H1 (cell line): ENCODE measurements around the gene CDC123. TPM values are rescaled to one million over a fixed set of nuclear protein-coding genes. Genes with fewer than 3 reads are reported as not detected.

Experiments used
- CTCF ChIA-PET: fragments of 300-600 bp; sonication (Branson Sonifier 250); formaldehyde crosslinking; loops from one replicate; lab custom pipeline; 2021; ENCODE audit not compliant: partially characterized antibody; lab: Charles Lee
- POLR2A ChIA-PET: fragments of 300-600 bp; sonication (Branson Sonifier 250); formaldehyde crosslinking; loops from one replicate; lab custom pipeline; 2021; ENCODE audit warnings: inconsistent platforms; ENCODE audit not compliant: partially characterized antibody; lab: Charles Lee
- DNase-seq, 2 experiments: peaks; one replicate each; pipeline versions ENCODE4 v3.0.0 to v3.0.0-alpha.2; 2010 to 2022; ENCODE audit warnings: low spot score in 2 of 2, low read depth in 1 of 2, mixed read lengths in 1 of 2
- FAIRE-seq: peaks from 2 replicates; lab custom pipeline; 2011; peaks lifted over from hg19 to GRCh38; lab: Jason Lieb, UNC
- H2AFZ ChIP-seq: 2 replicates; pipeline ENCODE4 v1.8.1; 2012; ENCODE audit warnings: low read length, inconsistent platforms
- H2AK5ac ChIP-seq: 2 replicates; pipeline ENCODE4 v1.6.1; 2013; ENCODE audit warnings: low read depth, low read length
- H2BK120ac ChIP-seq: replicated peaks from 2 replicates; pipeline ENCODE3; 2013; ENCODE audit warnings: low read depth, low read length, inconsistent platforms
- H2BK12ac ChIP-seq: 2 replicates; pipeline ENCODE4 v1.6.1; 2013; ENCODE audit warnings: low read depth, low read length
- H2BK15ac ChIP-seq: 2 replicates; pipeline ENCODE4 v1.6.1; 2013; ENCODE audit warnings: low read length
- H2BK20ac ChIP-seq: 2 replicates; pipeline ENCODE4 v1.6.1; 2013; ENCODE audit warnings: low read length
- H2BK5ac ChIP-seq: 2 replicates; pipeline ENCODE4 v1.6.1; 2013; ENCODE audit warnings: low read depth, low read length
- H3K14ac ChIP-seq: 2 replicates; pipeline ENCODE4 v1.6.1; 2013; ENCODE audit warnings: inconsistent platforms; ENCODE audit not compliant: insufficient read length
- H3K18ac ChIP-seq: 2 replicates; pipeline ENCODE4 v1.6.1; 2013; ENCODE audit warnings: low read length; ENCODE audit errors: extremely low read depth
- H3K23ac ChIP-seq: 2 replicates; pipeline ENCODE4 v1.6.1; 2013; ENCODE audit warnings: inconsistent platforms; ENCODE audit not compliant: insufficient read length
- H3K23me2 ChIP-seq: 2 replicates; pipeline ENCODE4 v1.6.1; 2013; ENCODE audit warnings: low read depth, low read length
- H3K27ac ChIP-seq: 2 replicates; pipeline ENCODE4 v1.6.1; 2011; ENCODE audit warnings: low read depth, low read length, inconsistent platforms
- H3K27me3 ChIP-seq, 4 experiments: replicated peaks in 1 of 4; 1 replicate in 1 of 4; 2 replicates in 3 of 4; pipeline versions ENCODE4 v1.6.1 to v1.8.1; 2011 to 2013; ENCODE audit warnings: low read length in 3 of 4, mild to moderate bottlenecking in 3 of 4, inconsistent platforms in 2 of 4, mixed read lengths in 2 of 4, moderate library complexity in 1 of 4; ENCODE audit not compliant: control insufficient read depth in 3 of 4, insufficient read depth in 3 of 4; ENCODE audit errors: extremely low read depth in 1 of 4
- H3K36me3 ChIP-seq, 4 experiments: 2 replicates each; pipeline versions ENCODE4 v1.6.1 to v1.8.1; 2011 to 2013; ENCODE audit warnings: mild to moderate bottlenecking in 4 of 4, low read length in 3 of 4, moderate library complexity in 2 of 4, control low read depth in 1 of 4, inconsistent platforms in 1 of 4; ENCODE audit not compliant: insufficient read depth in 4 of 4, control insufficient read depth in 2 of 4
- H3K4ac ChIP-seq: replicated peaks from 2 replicates; pipeline ENCODE3; 2013; ENCODE audit warnings: low read length, low read depth, mixed read lengths, inconsistent platforms; ENCODE audit not compliant: insufficient read length
- H3K4me1 ChIP-seq, 4 experiments: replicated peaks in 1 of 4; 1 replicate in 1 of 4; 2 replicates in 3 of 4; pipeline versions ENCODE4 v1.6.1 to v1.8.1; 2011 to 2013; ENCODE audit warnings: low read length in 3 of 4, inconsistent platforms in 2 of 4, mixed read lengths in 1 of 4; ENCODE audit not compliant: insufficient read depth in 4 of 4, control insufficient read depth in 3 of 4
- H3K4me2 ChIP-seq, 2 experiments: 2 replicates each; pipeline versions ENCODE4 v1.6.1 to v1.8.1; 2011 to 2013; ENCODE audit warnings: low read depth in 2 of 2, low read length in 2 of 2, control low read depth in 1 of 2, inconsistent platforms in 1 of 2, mild to moderate bottlenecking in 1 of 2; ENCODE audit not compliant: insufficient read depth in 1 of 2
- H3K4me3 ChIP-seq, 4 experiments: fragments of 200-600, 300-600 bp in 1 of 4; sonication (generic), shearing (Covaris generic), sonication (Bioruptor Twin) in 1 of 4; 2 replicates each; pipeline versions ENCODE4 v1.5.1 to v1.8.1; 2011 to 2016; ENCODE audit warnings: low read length in 4 of 4, low read depth in 3 of 4, control low read depth in 2 of 4, inconsistent platforms in 2 of 4, mild to moderate bottlenecking in 2 of 4, mixed read lengths in 1 of 4, moderate library complexity in 1 of 4; ENCODE audit not compliant: insufficient read depth in 2 of 4; ENCODE audit errors: extremely low read depth in 1 of 4
- H3K56ac ChIP-seq: replicated peaks from 2 replicates; pipeline ENCODE3; 2013; ENCODE audit warnings: low read depth, mild to moderate bottlenecking, mixed read lengths, low read length, inconsistent platforms; ENCODE audit not compliant: insufficient read length
- H3K79me1 ChIP-seq: 2 replicates; pipeline ENCODE4 v1.6.1; 2013; ENCODE audit warnings: low read depth, low read length, control low read depth
- H3K79me2 ChIP-seq, 2 experiments: 2 replicates each; pipeline versions ENCODE4 v1.6.1 to v1.8.1; 2012 to 2013; ENCODE audit warnings: low read length in 2 of 2, mild to moderate bottlenecking in 2 of 2, inconsistent platforms in 1 of 2; ENCODE audit not compliant: insufficient read depth in 2 of 2, control insufficient read depth in 1 of 2
- H3K9ac ChIP-seq, 4 experiments: replicated peaks in 1 of 4; 1 replicate in 1 of 4; 2 replicates in 3 of 4; pipeline versions ENCODE4 v1.6.1 to v1.8.1; 2011 to 2013; ENCODE audit warnings: low read depth in 3 of 4, low read length in 3 of 4, control low read depth in 2 of 4, mild to moderate bottlenecking in 2 of 4, moderate library complexity in 2 of 4, inconsistent platforms in 1 of 4; ENCODE audit errors: extremely low read depth in 1 of 4
- H3K9me3 ChIP-seq, 2 experiments: 2 replicates each; pipeline versions ENCODE4 v1.6.1 to v1.8.1; 2012 to 2013; ENCODE audit warnings: mild to moderate bottlenecking in 2 of 2, moderate library complexity in 2 of 2, control low read depth in 1 of 2, inconsistent platforms in 1 of 2, low read depth in 1 of 2, low read length in 1 of 2, mixed read lengths in 1 of 2; ENCODE audit not compliant: insufficient read depth in 2 of 2
- H4K20me1 ChIP-seq, 2 experiments: replicated peaks in 1 of 2; 2 replicates each; pipeline versions ENCODE3 to v1.8.1; 2011 to 2013; ENCODE audit warnings: inconsistent platforms in 2 of 2, low read length in 2 of 2, mild to moderate bottlenecking in 1 of 2; ENCODE audit not compliant: insufficient read depth in 2 of 2, control insufficient read depth in 1 of 2
- H4K5ac ChIP-seq: 2 replicates; pipeline ENCODE4 v1.6.1; 2013; ENCODE audit warnings: low read length, low read depth, mixed read lengths, inconsistent platforms; ENCODE audit not compliant: insufficient read length
- H4K8ac ChIP-seq: 2 replicates; pipeline ENCODE4 v1.8.0; 2013; ENCODE audit warnings: mild to moderate bottlenecking, moderate library complexity, low read length, inconsistent platforms; ENCODE audit not compliant: insufficient read depth; ENCODE audit errors: extremely low read depth
- H4K91ac ChIP-seq: replicated peaks from 2 replicates; pipeline ENCODE3; 2013; ENCODE audit warnings: low read length, mixed read lengths, inconsistent platforms; ENCODE audit not compliant: insufficient read length
- E2F6 ChIP-seq: IDR thresholded peaks from 2 replicates; pipeline ENCODE4 v1.6.1; 2012; ENCODE audit warnings: inconsistent platforms
- EZH2 ChIP-seq: fragments of 200-600 bp; sonication (generic); IDR thresholded peaks from 2 replicates; pipeline ENCODE4 v1.7.1; 2012; ENCODE audit warnings: low read depth, mild to moderate bottlenecking, moderate library complexity, low read length, inconsistent platforms; ENCODE audit not compliant: severe bottlenecking
- JUND ChIP-seq: IDR thresholded peaks from 2 replicates; pipeline ENCODE4 v1.6.1; 2011; ENCODE audit warnings: mild to moderate bottlenecking, improper control_type of control experiment, low read length
- KDM5A ChIP-seq: fragments of 200-600 bp; IDR thresholded peaks from 2 replicates; pipeline ENCODE4 v1.7.1; 2012; ENCODE audit warnings: mild to moderate bottlenecking, low read length, inconsistent platforms, mixed read lengths
- MAX ChIP-seq: IDR thresholded peaks from 2 replicates; pipeline ENCODE4 v1.6.1; 2012; ENCODE audit warnings: inconsistent platforms
- RXRA ChIP-seq: IDR thresholded peaks from 2 replicates; pipeline ENCODE4 v1.6.1; 2011; ENCODE audit warnings: low read depth, mild to moderate bottlenecking, low read length, moderate library complexity; ENCODE audit not compliant: insufficient read depth
- SAP30 ChIP-seq: fragments of 300-600 bp; sonication (generic); IDR thresholded peaks from 2 replicates; pipeline ENCODE4 v1.7.1; 2012; ENCODE audit warnings: low read length, moderate library complexity, mild to moderate bottlenecking, inconsistent platforms; ENCODE audit not compliant: insufficient read depth, insufficient replicate concordance
- SIX5 ChIP-seq: IDR thresholded peaks from 2 replicates; pipeline ENCODE4 v1.6.1; 2011; ENCODE audit warnings: mild to moderate bottlenecking, low read depth, low read length
- SP1 ChIP-seq: IDR thresholded peaks from 2 replicates; pipeline ENCODE4 v1.6.1; 2011; ENCODE audit warnings: low read depth, low read length
- YY1 ChIP-seq: IDR thresholded peaks from 2 replicates; pipeline ENCODE4 v1.6.1; 2011; ENCODE audit warnings: low read depth, mild to moderate bottlenecking, low read length
- WGBS, 2 experiments: shearing (Covaris generic) in 1 of 2; methylation state at CpG; one replicate each; pipeline versions ENCODE4 v1.1.6 to v1.1.7; 2013 to 2015; ENCODE audit warnings: low lambda C conversion rate in 2 of 2, mixed read lengths in 2 of 2, inconsistent platforms in 1 of 2, low coverage in 1 of 2, missing lambda C conversion rate in 1 of 2; ENCODE audit not compliant: insufficient replicate concordance in 2 of 2, insufficient coverage in 1 of 2, insufficient read length in 1 of 2; ENCODE audit errors: extremely low coverage in 1 of 2, missing lambda C conversion rate in 1 of 2; 5-methylcytosine and 5-hydroxymethylcytosine counted together
- polyA plus RNA-seq, 7 experiments: library from polyadenylated mRNA; depleted of rRNA in 3 of 7; stranded (reverse) in 5 of 7; unstranded in 2 of 7; fragments of >200 nt in 5 of 7; fragments of 200-250 nt in 2 of 7; gene quantifications; 1 replicate in 5 of 7; 2 replicates in 1 of 7; 4 replicates in 1 of 7; pipeline versions ENCODE4 v1.2.1 to v1.2.3, GENCODE V29; 2011 to 2013; ENCODE audit warnings: missing spikeins in 2 of 7, mixed read lengths in 2 of 7
- total RNA-seq: library from RNA; stranded (reverse); fragmentation: NEBNext Ultra II Directional; extraction: Animal tissue kit (Norgen Biotek cat#: 25700); gene quantifications from 2 replicates; pipeline ENCODE4 v1.2.1, GENCODE V29; 2021
- TF ChIP-seq, protein P1 (sequence below), 3 experiments: IDR thresholded peaks; 1 replicate in 2 of 3; 2 replicates in 1 of 3; pipeline versions ENCODE4 v1.5.1 to v1.6.1; 2011; ENCODE audit warnings: low read length in 3 of 3, mild to moderate bottlenecking in 3 of 3, inconsistent platforms in 2 of 3, low read depth in 1 of 3, moderate library complexity in 1 of 3; ENCODE audit not compliant: insufficient read depth in 1 of 3; ENCODE audit errors: control extremely low read depth in 1 of 3

The CDC123 gene
- total and polyA plus RNA-seq, 2 of the 8 experiments (the other 6 are each of a cell fraction or from before 2014, with no cell fraction given) = 115 to 202 TPM

- H4K91ac ChIP-seq = no peak overlapping the region
- no peaks in the 10 kb centered on the region for H3K79me1 ChIP-seq
- POLR2A ChIA-PET = interaction anchor here (1.3 kb wide), 1 partner anchor 23 kb away, joined by 5 read pairs; no protein-coding TSS in a partner anchor
- H3K4me3 ChIP-seq = no peak overlapping the region
- CTCF ChIA-PET = interaction anchor here (1.0 to 1.7 kb wide), 7 partner anchors 9 to 846 kb away, joined by 3 to 9 read pairs (median 4); no protein-coding TSS in a partner anchor
- H2BK5ac ChIP-seq = no peak overlapping the region
- H2AK5ac ChIP-seq = no peak overlapping the region
- H2BK15ac ChIP-seq = no peak overlapping the region
- no peak overlapping the region for H2BK120ac ChIP-seq
- H3K79me2 ChIP-seq = no peaks in the 10 kb centered on the region
- no peak for FAIRE-seq
- no peak overlapping the region for H3K4me2 ChIP-seq
- no peak overlapping the region for H2BK12ac ChIP-seq
- no peaks in the 10 kb centered on the region for H3K23me2 ChIP-seq
- no peaks in the 10 kb centered on the region for H4K20me1 ChIP-seq
- 96% methylated on average over 5 of the region's 5 CpGs; no CpG with 5 or more reads in 1 of the 2 experiments for WGBS, 2 experiments
- H2AFZ ChIP-seq = no peak overlapping the region
- H3K27me3 ChIP-seq = no peaks in the 10 kb centered on the region
- H3K23ac ChIP-seq = no peak overlapping the region
- no peak overlapping the region for H3K56ac ChIP-seq
- no peak overlapping the region for H2BK20ac ChIP-seq
- no peak overlapping the region for H3K9ac ChIP-seq
- no peak overlapping the region for H4K5ac ChIP-seq
- no peak overlapping the region for H3K14ac ChIP-seq
- no peak overlapping the region for H4K8ac ChIP-seq
- no peaks in the 10 kb centered on the region for H3K4me1 ChIP-seq
- no peaks in the 10 kb centered on the region for H3K9me3 ChIP-seq
- H3K18ac ChIP-seq = no peak overlapping the region
- H3K36me3 ChIP-seq = peaks cover 1 to 15% (median 6%) of the 10 kb centered on the region in 4 experiments; a peak in 7 of 8 replicates
- DNase-seq = no peak
- no peak overlapping the region for H3K27ac ChIP-seq
- H3K4ac ChIP-seq = no peak overlapping the region
- TF ChIP-seq SAP30 = no peak
- TF ChIP-seq, protein P1, sequence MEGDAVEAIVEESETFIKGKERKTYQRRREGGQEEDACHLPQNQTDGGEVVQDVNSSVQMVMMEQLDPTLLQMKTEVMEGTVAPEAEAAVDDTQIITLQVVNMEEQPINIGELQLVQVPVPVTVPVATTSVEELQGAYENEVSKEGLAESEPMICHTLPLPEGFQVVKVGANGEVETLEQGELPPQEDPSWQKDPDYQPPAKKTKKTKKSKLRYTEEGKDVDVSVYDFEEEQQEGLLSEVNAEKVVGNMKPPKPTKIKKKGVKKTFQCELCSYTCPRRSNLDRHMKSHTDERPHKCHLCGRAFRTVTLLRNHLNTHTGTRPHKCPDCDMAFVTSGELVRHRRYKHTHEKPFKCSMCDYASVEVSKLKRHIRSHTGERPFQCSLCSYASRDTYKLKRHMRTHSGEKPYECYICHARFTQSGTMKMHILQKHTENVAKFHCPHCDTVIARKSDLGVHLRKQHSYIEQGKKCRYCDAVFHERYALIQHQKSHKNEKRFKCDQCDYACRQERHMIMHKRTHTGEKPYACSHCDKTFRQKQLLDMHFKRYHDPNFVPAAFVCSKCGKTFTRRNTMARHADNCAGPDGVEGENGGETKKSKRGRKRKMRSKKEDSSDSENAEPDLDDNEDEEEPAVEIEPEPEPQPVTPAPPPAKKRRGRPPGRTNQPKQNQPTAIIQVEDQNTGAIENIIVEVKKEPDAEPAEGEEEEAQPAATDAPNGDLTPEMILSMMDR (IDR thresholded peaks at IDR 0.05; ENCODE audit: control extremely low read depth in 1 of 3, insufficient read depth in 1 of 3, low read depth in 1 of 3, low read length in 3 of 3) = no peak
- TF ChIP-seq SP1 = no peak
- TF ChIP-seq MAX = no peak
- no peak for TF ChIP-seq SIX5
- no peak for TF ChIP-seq EZH2
- no peak for TF ChIP-seq E2F6
- no peak for TF ChIP-seq RXRA
- TF ChIP-seq JUND = no peak
- no peak for TF ChIP-seq KDM5A
- no peak for TF ChIP-seq YY1
These were observed 55.6 kb downstream of the CDC123 start for GRCh38 chr10:12251581-12251980.
